Kidney epithelial cell (primary cell): ENCODE measurements around the gene SRRM3. TPM values are rescaled to one million over a fixed set of nuclear protein-coding genes. Genes with fewer than 3 reads are reported as not detected.

Experiments
- DNase-seq: peaks from one replicate; pipeline ENCODE4 v3.0.0-alpha.2; 2010; ENCODE audit warnings: low read depth
- H3K27me3 ChIP-seq: 2 replicates; pipeline ENCODE4 v1.6.0; 2011; ENCODE audit warnings: low read length; ENCODE audit not compliant: control insufficient read depth, insufficient read depth
- H3K36me3 ChIP-seq: 2 replicates; pipeline ENCODE4 v1.5.1; 2011; ENCODE audit warnings: low read length; ENCODE audit not compliant: control insufficient read depth, insufficient read depth
- H3K4me3 ChIP-seq: 2 replicates; pipeline ENCODE4 v1.5.1; 2011; ENCODE audit warnings: low read depth, mild to moderate bottlenecking, control low read depth, low read length
- total RNA-seq: library from RNA; depleted of rRNA; stranded (reverse); fragments of >200 nt; gene quantifications from 2 replicates; pipeline ENCODE4 v1.2.3, GENCODE V29; 2015
- TF ChIP-seq, protein P1 (sequence below): IDR thresholded peaks from 2 replicates; pipeline ENCODE4 v1.5.1; 2011; ENCODE audit warnings: mild to moderate bottlenecking, moderate library complexity, low read length, control low read depth, inconsistent platforms; ENCODE audit not compliant: insufficient read depth, poor library complexity, severe bottlenecking

The SRRM3 gene
- total RNA-seq, 1 donor from 2014 or later, result 0.21 TPM

DNA sequence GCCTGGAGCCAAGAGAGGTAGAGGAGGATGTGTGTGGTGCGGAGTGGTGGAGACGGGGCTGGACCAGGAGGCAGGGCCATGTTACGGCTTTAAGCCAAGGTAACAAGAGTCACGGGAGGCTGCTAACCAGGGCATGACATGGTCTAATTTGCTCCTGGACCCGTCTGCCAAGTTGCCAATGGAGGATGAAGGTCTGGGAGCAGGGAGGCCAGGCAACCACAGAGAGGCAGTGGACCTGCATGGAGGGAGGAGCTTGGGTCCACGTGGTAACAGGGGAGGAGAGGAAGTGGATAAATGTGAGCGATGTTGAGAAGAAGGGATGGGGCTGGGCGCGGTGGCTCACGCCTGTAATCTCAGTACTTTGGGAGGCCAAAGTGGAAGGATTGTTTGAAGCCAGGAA lies 31.0 kb downstream of the SRRM3 start:
- no peak overlapping the region for H3K4me3 ChIP-seq
- no peak for DNase-seq
- no peaks in the 10 kb centered on the region for H3K36me3 ChIP-seq
- peaks cover 32% of the 10 kb centered on the region for H3K27me3 ChIP-seq
- TF ChIP-seq, protein P1, sequence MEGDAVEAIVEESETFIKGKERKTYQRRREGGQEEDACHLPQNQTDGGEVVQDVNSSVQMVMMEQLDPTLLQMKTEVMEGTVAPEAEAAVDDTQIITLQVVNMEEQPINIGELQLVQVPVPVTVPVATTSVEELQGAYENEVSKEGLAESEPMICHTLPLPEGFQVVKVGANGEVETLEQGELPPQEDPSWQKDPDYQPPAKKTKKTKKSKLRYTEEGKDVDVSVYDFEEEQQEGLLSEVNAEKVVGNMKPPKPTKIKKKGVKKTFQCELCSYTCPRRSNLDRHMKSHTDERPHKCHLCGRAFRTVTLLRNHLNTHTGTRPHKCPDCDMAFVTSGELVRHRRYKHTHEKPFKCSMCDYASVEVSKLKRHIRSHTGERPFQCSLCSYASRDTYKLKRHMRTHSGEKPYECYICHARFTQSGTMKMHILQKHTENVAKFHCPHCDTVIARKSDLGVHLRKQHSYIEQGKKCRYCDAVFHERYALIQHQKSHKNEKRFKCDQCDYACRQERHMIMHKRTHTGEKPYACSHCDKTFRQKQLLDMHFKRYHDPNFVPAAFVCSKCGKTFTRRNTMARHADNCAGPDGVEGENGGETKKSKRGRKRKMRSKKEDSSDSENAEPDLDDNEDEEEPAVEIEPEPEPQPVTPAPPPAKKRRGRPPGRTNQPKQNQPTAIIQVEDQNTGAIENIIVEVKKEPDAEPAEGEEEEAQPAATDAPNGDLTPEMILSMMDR, result no peak

DNA sequence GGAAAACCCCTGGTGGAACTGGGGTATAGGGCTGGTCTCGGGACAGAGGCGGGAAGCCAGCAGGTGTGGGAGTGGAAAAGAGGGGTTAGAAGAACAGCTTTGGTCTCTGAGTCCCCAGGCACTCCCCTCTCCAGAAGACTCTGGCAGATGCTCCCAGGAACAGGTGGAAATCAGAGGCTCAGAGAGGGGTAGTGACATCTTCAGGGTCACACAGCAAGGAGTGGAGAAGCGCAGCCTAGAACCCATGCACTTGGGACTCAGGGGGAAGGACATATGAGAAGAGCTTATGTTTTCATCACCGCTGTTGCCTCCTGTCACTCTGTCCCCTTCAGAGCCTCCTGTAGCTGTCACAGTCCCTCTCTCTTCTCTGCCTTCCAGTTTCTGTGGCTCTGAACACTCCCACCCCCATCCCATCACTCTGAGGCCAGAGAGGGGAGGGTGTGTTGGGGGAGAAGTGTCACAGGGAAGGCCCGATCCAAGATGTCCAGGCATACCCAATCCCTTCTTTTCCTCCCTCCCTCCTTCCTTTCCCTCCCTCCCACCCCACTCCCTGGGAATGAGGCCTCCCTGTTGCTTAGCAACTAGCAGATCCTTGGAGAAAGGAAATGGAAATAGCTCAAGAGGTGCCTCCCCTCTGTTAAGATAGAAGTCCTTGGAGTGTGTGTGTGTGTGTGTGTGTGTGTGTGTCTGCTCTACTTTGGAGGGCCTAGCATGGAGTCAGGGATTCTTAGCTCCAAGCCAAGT lies 32.0 kb downstream of the SRRM3 start:
- peaks cover 42% of the 10 kb centered on the region for H3K27me3 ChIP-seq
- TF ChIP-seq, protein P1, result no peak
- no peak for DNase-seq
- H3K4me3 ChIP-seq, result no peak overlapping the region
- no peaks in the 10 kb centered on the region for H3K36me3 ChIP-seq

GRCh38 chr7:76234282-76234584 lies 32.5 kb downstream of the SRRM3 start:
- no peaks in the 10 kb centered on the region for H3K36me3 ChIP-seq
- peaks cover 46% of the 10 kb centered on the region for H3K27me3 ChIP-seq
- DNase-seq, result no peak
- H3K4me3 ChIP-seq, result no peak overlapping the region
- TF ChIP-seq, protein P1, result no peak

GRCh38 chr7:76234931-76235441 lies 33.3 kb downstream of the SRRM3 start:
- peak; percentile 48 for DNase-seq
- H3K4me3 ChIP-seq, result peak overlapping the region; percentile 3

DNA sequence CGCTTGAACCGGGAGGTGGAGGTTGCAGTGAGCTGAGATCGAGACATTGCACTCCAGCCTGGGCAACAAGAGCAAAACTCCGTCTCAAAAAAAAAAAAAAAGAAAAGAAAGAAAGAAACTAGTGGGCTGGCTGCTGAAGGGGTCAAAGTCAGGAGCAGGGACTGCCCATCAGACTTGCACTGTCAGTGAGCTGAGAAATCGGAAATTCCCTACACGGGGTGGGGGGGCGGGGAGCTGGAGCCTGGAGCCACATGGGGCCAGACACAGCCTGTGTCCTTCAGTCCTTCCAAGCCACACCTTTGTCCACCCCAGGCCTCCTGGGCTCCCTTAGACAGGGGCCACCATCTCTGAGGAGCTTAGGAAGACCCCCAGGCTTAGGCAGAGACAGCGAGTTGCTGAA lies 34.5 kb downstream of the SRRM3 start:
- Histone ChIP-seq H3K27me3 (peaks cover 42% of the 10 kb centered on the region), H3K36me3 (no peaks in the 10 kb centered on the region), H3K4me3 (no peak overlapping the region)
- TF ChIP-seq, protein P1, result no peak
- no peak for DNase-seq

More at GRCh38 chr7:76234931-76235441, 33.3 kb downstream of the SRRM3 start:
- H3K27me3 ChIP-seq, result peaks cover 46% of the 10 kb centered on the region
- TF ChIP-seq, protein P1, result no peak
- no peaks in the 10 kb centered on the region for H3K36me3 ChIP-seq

DNA sequence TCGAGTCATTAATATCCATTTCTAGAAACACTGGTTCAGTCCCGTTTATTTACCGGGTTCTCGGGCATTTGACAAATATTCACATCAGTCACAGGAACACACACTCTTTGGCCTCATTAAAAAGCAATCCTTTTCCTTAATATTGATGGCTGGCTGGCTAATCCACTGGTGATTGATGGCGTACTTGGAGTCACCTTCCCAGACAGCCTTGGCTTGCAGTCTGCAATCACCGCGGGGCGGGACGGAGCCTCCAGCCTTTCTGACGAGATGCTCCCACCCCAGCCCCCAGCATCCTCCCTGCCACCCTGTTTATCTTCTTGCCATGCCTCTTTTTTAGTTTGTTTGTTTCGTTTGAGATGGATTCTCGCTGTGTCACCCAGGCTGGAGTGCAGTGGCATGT lies 36.6 kb downstream of the SRRM3 start:
- Histone ChIP-seq H3K4me3 (no peak overlapping the region), H3K27me3 (peaks cover 30% of the 10 kb centered on the region), H3K36me3 (no peaks in the 10 kb centered on the region)
- TF ChIP-seq, protein P1, result no peak
- DNase-seq, result no peak
